H9 (cell line): ENCODE measurements around the gene TBC1D19. TPM values are rescaled to one million over a fixed set of nuclear protein-coding genes. Genes with fewer than 3 reads are reported as not detected.
"Not testable (repeated sequence)": the region's sequence is repeated elsewhere in the genome, so short reads cannot be mapped to it uniquely, and the experiment has no call there.

Experiments used
- DNase-seq: peaks from one replicate; pipeline ENCODE4 v3.0.0-alpha.2; 2017
- H2AFZ ChIP-seq: one replicate; pipeline ENCODE4 v1.6.1; 2013; ENCODE audit warnings: mild to moderate bottlenecking, low read length, control low read depth, moderate library complexity
- H2AK5ac ChIP-seq: 2 replicates; pipeline ENCODE4 v1.6.1; 2013; ENCODE audit warnings: low read length, control low read depth, mixed read lengths; ENCODE audit not compliant: insufficient read length
- H2BK120ac ChIP-seq: one replicate; pipeline ENCODE4 v1.6.1; 2013; ENCODE audit warnings: low read depth, mild to moderate bottlenecking, low read length, control low read depth, inconsistent platforms; ENCODE audit not compliant: poor library complexity, severe bottlenecking
- H2BK12ac ChIP-seq: 2 replicates; pipeline ENCODE4 v1.6.1; 2013; ENCODE audit warnings: low read length, control low read depth, mixed read lengths, low read depth; ENCODE audit not compliant: insufficient read length
- H2BK15ac ChIP-seq: 2 replicates; pipeline ENCODE4 v1.6.1; 2013; ENCODE audit warnings: low read depth, low read length, control low read depth
- H2BK20ac ChIP-seq: one replicate; pipeline ENCODE4 v1.6.1; 2013; ENCODE audit warnings: low read depth, mild to moderate bottlenecking, low read length, control low read depth, inconsistent platforms; ENCODE audit not compliant: poor library complexity, severe bottlenecking
- H2BK5ac ChIP-seq: 2 replicates; pipeline ENCODE4 v1.6.1; 2013; ENCODE audit warnings: low read length, control low read depth, mixed read lengths; ENCODE audit not compliant: insufficient read length
- H3K14ac ChIP-seq: 2 replicates; pipeline ENCODE4 v1.6.1; 2013; ENCODE audit warnings: low read length, control low read depth; ENCODE audit not compliant: insufficient read depth
- H3K18ac ChIP-seq: 2 replicates; pipeline ENCODE4 v1.6.1; 2013; ENCODE audit warnings: low read depth, mild to moderate bottlenecking, mixed read lengths, low read length, control low read depth; ENCODE audit not compliant: insufficient read length
- H3K23ac ChIP-seq: 2 replicates; pipeline ENCODE4 v1.6.1; 2013; ENCODE audit warnings: low read length, control low read depth, mixed read lengths, low read depth; ENCODE audit not compliant: insufficient read length
- H3K23me2 ChIP-seq: 2 replicates; pipeline ENCODE4 v1.6.1; 2013; ENCODE audit warnings: low read depth, mild to moderate bottlenecking, mixed read lengths, low read length, control low read depth; ENCODE audit not compliant: insufficient read length, poor library complexity, severe bottlenecking
- H3K27ac ChIP-seq: 2 replicates; pipeline ENCODE4 v1.5.1; 2013; ENCODE audit warnings: low read length, control low read depth, mixed read lengths, low read depth; ENCODE audit not compliant: insufficient read length
- H3K27me3 ChIP-seq: 2 replicates; pipeline ENCODE4 v1.6.1; 2013; ENCODE audit warnings: low read length, control low read depth, inconsistent platforms; ENCODE audit not compliant: insufficient read depth
- H3K4ac ChIP-seq: 2 replicates; pipeline ENCODE4 v1.6.1; 2013; ENCODE audit warnings: low read depth, mild to moderate bottlenecking, control low read depth, inconsistent platforms, low read length, moderate library complexity
- H3K4me1 ChIP-seq: 2 replicates; pipeline ENCODE4 v1.6.1; 2013; ENCODE audit warnings: low read length, control low read depth, inconsistent platforms; ENCODE audit not compliant: insufficient read depth
- H3K4me2 ChIP-seq: 2 replicates; pipeline ENCODE4 v1.6.1; 2013; ENCODE audit warnings: low read length, control low read depth, mixed read lengths; ENCODE audit not compliant: insufficient read length, insufficient read depth
- H3K56ac ChIP-seq: 2 replicates; pipeline ENCODE4 v1.6.1; 2013; ENCODE audit warnings: low read depth, mild to moderate bottlenecking, mixed read lengths, low read length, control low read depth; ENCODE audit not compliant: insufficient read length
- H3K79me1 ChIP-seq: 2 replicates; pipeline ENCODE4 v1.6.1; 2013; ENCODE audit warnings: low read depth, mild to moderate bottlenecking, moderate library complexity, low read length, control low read depth, inconsistent platforms; ENCODE audit not compliant: insufficient read depth, poor library complexity, severe bottlenecking
- H3K79me2 ChIP-seq: 2 replicates; pipeline ENCODE4 v1.6.1; 2013; ENCODE audit warnings: low read length, control low read depth, inconsistent platforms; ENCODE audit not compliant: insufficient read depth
- H3K9ac ChIP-seq: 2 replicates; pipeline ENCODE4 v1.6.1; 2013; ENCODE audit warnings: low read length, control low read depth, mixed read lengths; ENCODE audit not compliant: insufficient read length; ENCODE audit errors: extremely low read depth
- H3K9me3 ChIP-seq: one replicate; pipeline ENCODE4 v1.6.1; 2013; ENCODE audit warnings: low read depth, low read length, inconsistent platforms; ENCODE audit not compliant: control insufficient read depth
- H3T11ph ChIP-seq: one replicate; pipeline ENCODE4 v1.6.1; 2013; ENCODE audit warnings: mild to moderate bottlenecking, low read length, control low read depth, inconsistent platforms
- H4K20me1 ChIP-seq: one replicate; pipeline ENCODE4 v1.6.1; 2013; ENCODE audit not compliant: control insufficient read depth, insufficient read length, insufficient read depth
- H4K5ac ChIP-seq: 2 replicates; pipeline ENCODE4 v1.6.1; 2013; ENCODE audit warnings: low read depth, mild to moderate bottlenecking, mixed read lengths, low read length, control low read depth; ENCODE audit not compliant: insufficient read length
- H4K8ac ChIP-seq: replicated peaks from 2 replicates; pipeline ENCODE4 v1.6.1; 2013; ENCODE audit warnings: low read length, control low read depth, mixed read lengths, low read depth; ENCODE audit not compliant: insufficient read length
- H4K91ac ChIP-seq: 2 replicates; pipeline ENCODE4 v1.6.1; 2013; ENCODE audit warnings: low read depth, mild to moderate bottlenecking, moderate library complexity, mixed read lengths, low read length, control low read depth; ENCODE audit not compliant: insufficient read length
- H3K27ac Mint-ChIP-seq, 3 experiments: 2 replicates in 2 of 3; 3 replicates in 1 of 3; pipeline ENCODE4 v1.8.0; 2020 to 2021; ENCODE audit warnings: mixed read lengths in 3 of 3, mild to moderate bottlenecking in 1 of 3, moderate library complexity in 1 of 3
- H3K27me3 Mint-ChIP-seq: 2 replicates; pipeline ENCODE4 v1.8.0; 2021; ENCODE audit warnings: low read depth, mild to moderate bottlenecking, moderate library complexity, mixed read lengths
- H3K36me3 Mint-ChIP-seq, 3 experiments: 2 replicates in 2 of 3; 3 replicates in 1 of 3; pipeline ENCODE4 v1.8.0; 2020 to 2021; ENCODE audit warnings: low read depth in 3 of 3, mixed read lengths in 3 of 3; ENCODE audit not compliant: insufficient read depth in 1 of 3
- H3K4me1 Mint-ChIP-seq, 2 experiments: 2 replicates each; pipeline ENCODE4 v1.8.0; 2020; ENCODE audit warnings: mixed read lengths in 2 of 2
- H3K4me3 Mint-ChIP-seq, 2 experiments: 2 replicates in 1 of 2; 3 replicates in 1 of 2; pipeline ENCODE4 v1.8.0; 2020 to 2021; ENCODE audit warnings: mild to moderate bottlenecking in 2 of 2, mixed read lengths in 2 of 2, moderate library complexity in 1 of 2
- H3K9me3 Mint-ChIP-seq, 2 experiments: 2 replicates in 1 of 2; 3 replicates in 1 of 2; pipeline ENCODE4 v1.8.0; 2020; ENCODE audit warnings: mild to moderate bottlenecking in 2 of 2, mixed read lengths in 2 of 2, moderate library complexity in 1 of 2
- WGBS: extraction: QIAGEN DNeasy Blood & Tissue Kit; methylation state at CpG from one replicate; pipeline ENCODE4 v1.1.7; 2013; ENCODE audit warnings: missing lambda C conversion rate, low lambda C conversion rate, mixed read lengths; ENCODE audit not compliant: insufficient read length; ENCODE audit errors: extremely low coverage; 5-methylcytosine and 5-hydroxymethylcytosine counted together
- total RNA-seq: library from RNA; stranded (reverse); gene quantifications from 2 replicates; pipeline ENCODE4 v1.2.1, GENCODE V29; 2021
- TF ChIP-seq, protein P1 (sequence below): fragments of 200-600 bp; sonication (generic); conservative IDR thresholded peaks from 3 replicates; pipeline ENCODE4 v1.8.0; 2021; ENCODE audit warnings: antibody characterized with exemption, mild to moderate bottlenecking

The TBC1D19 gene
- total RNA-seq, 1 experiment from 2014 or later: 3.2 TPM

DNA sequence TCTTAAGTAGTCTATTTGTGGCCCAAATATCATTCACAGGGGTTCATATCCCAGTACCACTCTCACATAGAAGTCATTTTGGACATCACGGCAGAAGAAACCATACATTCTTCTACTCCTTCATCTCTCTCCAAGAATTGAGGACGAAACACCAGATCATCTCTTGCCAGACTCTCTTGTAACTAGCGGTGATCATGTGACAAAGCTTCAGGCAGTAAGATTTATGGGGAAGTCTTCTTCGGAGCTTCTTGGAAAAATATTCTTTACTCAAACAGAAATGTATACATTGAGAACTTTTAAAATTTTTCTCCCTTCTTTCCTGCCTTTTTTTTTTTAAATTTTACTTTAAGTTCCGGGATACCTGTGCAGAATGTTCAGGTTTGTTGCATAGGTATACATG lies 4.7 kb upstream of the TBC1D19 start:
- Histone ChIP-seq H3K79me1 (no peaks in the 10 kb centered on the region), H3K79me2 (no peaks in the 10 kb centered on the region), H3K18ac (no peak overlapping the region), H2BK15ac (no peak overlapping the region), H2AK5ac (no peak overlapping the region), H4K8ac (no peak overlapping the region), H2BK120ac (no peak overlapping the region), H2AFZ (no peak overlapping the region), H3K4me1 (no peaks in the 10 kb centered on the region), H3K27ac (no peak overlapping the region), H2BK12ac (no peak overlapping the region), H3K4me2 (no peak overlapping the region), H4K20me1 (no peaks in the 10 kb centered on the region), H4K5ac (no peak overlapping the region), H3T11ph (no peak overlapping the region), H3K9ac (no peak overlapping the region), H3K4ac (no peak overlapping the region), H3K27me3 (no peaks in the 10 kb centered on the region), H2BK20ac (no peak overlapping the region), H4K91ac (no peak overlapping the region), H3K14ac (no peak overlapping the region), H3K23ac (no peak overlapping the region), H3K56ac (no peak overlapping the region), H3K9me3 (no peaks in the 10 kb centered on the region), H3K23me2 (peaks cover 3% of the 10 kb centered on the region), H2BK5ac (no peak overlapping the region)
- Mint-ChIP-seq H3K4me1 (peaks cover 13 to 14% of the 10 kb centered on the region in 2 experiments), H3K27ac (no peak overlapping the region), H3K36me3 (no peaks in the 10 kb centered on the region), H3K9me3 (no peaks in the 10 kb centered on the region), H3K4me3 (no peak overlapping the region), H3K27me3 (no peaks in the 10 kb centered on the region)
- no CpG with 5 or more reads among the region's 5 CpGs for WGBS
- no peak for DNase-seq
- TF ChIP-seq, protein P1, sequence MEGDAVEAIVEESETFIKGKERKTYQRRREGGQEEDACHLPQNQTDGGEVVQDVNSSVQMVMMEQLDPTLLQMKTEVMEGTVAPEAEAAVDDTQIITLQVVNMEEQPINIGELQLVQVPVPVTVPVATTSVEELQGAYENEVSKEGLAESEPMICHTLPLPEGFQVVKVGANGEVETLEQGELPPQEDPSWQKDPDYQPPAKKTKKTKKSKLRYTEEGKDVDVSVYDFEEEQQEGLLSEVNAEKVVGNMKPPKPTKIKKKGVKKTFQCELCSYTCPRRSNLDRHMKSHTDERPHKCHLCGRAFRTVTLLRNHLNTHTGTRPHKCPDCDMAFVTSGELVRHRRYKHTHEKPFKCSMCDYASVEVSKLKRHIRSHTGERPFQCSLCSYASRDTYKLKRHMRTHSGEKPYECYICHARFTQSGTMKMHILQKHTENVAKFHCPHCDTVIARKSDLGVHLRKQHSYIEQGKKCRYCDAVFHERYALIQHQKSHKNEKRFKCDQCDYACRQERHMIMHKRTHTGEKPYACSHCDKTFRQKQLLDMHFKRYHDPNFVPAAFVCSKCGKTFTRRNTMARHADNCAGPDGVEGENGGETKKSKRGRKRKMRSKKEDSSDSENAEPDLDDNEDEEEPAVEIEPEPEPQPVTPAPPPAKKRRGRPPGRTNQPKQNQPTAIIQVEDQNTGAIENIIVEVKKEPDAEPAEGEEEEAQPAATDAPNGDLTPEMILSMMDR: no peak

DNA sequence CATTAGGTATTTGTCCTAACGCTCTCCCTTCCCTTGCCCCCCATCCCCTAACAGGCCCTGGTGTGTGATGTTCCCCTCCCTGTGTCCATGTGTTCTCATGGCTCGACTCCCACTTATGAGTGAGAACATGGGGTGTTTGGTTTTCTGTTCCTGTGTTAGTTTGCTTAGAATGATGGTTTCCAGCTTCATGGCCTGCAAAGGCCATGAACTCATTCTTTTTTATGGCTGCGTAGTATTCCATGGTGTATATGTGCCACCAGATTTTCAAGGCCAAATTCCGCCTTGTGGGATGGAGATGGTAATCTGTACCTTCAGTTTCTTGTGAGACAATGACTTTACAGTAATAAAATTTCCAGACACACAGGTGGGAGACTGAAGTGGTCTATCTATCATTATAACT lies 2.5 kb upstream of the TBC1D19 start:
- not testable (repeated sequence) for H2BK120ac ChIP-seq, H3K4me1 ChIP-seq, H3K79me1 ChIP-seq, H3K79me2 ChIP-seq, H2BK12ac ChIP-seq, H3K23me2 ChIP-seq, H4K8ac ChIP-seq, DNase-seq, H4K91ac ChIP-seq, H2BK5ac ChIP-seq, H3K27ac ChIP-seq, H3K4ac ChIP-seq, H2BK15ac ChIP-seq, H2AK5ac ChIP-seq, H2BK20ac ChIP-seq, H2AFZ ChIP-seq, H3K4me3 Mint-ChIP-seq, H3K4me2 ChIP-seq, H3K23ac ChIP-seq, H3K18ac ChIP-seq, H4K20me1 ChIP-seq, H3K9me3 Mint-ChIP-seq, H3K9me3 ChIP-seq, H3K36me3 Mint-ChIP-seq, H3K56ac ChIP-seq, H3K27ac Mint-ChIP-seq, H3K27me3 Mint-ChIP-seq, H3K14ac ChIP-seq, H3K9ac ChIP-seq, H3K27me3 ChIP-seq, H4K5ac ChIP-seq, H3T11ph ChIP-seq
- peaks cover 11 to 15% of the 10 kb centered on the region in 2 experiments for H3K4me1 Mint-ChIP-seq
- WGBS: no CpG with 5 or more reads among the region's 4 CpGs
